Adrenal gland (tissue), 5 donors: ENCODE measurements around the gene KDM1B.

Experiments used
- CTCF ChIP-seq, 6 experiments: fragments of 450-650 bp in 4 of 6; fragments of 200-600 bp in 2 of 6; sonication (generic) in 1 of 6; IDR thresholded peaks; 1 replicate in 5 of 6; 2 replicates in 1 of 6; pipeline versions ENCODE4 v1.5.1 to v1.8.0; 2016 to 2021; ENCODE audit warnings: antibody characterized with exemption in 6 of 6, mild to moderate bottlenecking in 2 of 6, moderate library complexity in 1 of 6
- POLR2A ChIP-seq, 2 donors: fragments of 450-650 bp; IDR thresholded peaks; one replicate each; pipeline ENCODE4 v1.6.1; 2017; ENCODE audit warnings: antibody characterized with exemption in 2 of 2, mild to moderate bottlenecking in 2 of 2, moderate library complexity in 1 of 2
- donor health status: DM: no; HTN: no; CAD: no.

GRCh38 chr6:18166312-18167036 lies 11.3 kb downstream of the KDM1B start:
- TF ChIP-seq CTCF (IDR thresholded peaks at IDR 0.05) (no peak), POLR2A (IDR thresholded peaks at IDR 0.05) (no peak)
